Measurements from ENCODE around the gene TNFRSF4. TPM values are rescaled to one million over a fixed set of nuclear protein-coding genes. Genes with fewer than 3 reads are reported as not detected.

TNFRSF4 gene
- total RNA-seq, 2 experiments from 2014 or later = 27.6 to 28.6 TPM

GRCh38 chr1:1240822-1241587 lies 27.1 kb upstream of the TNFRSF4 start:
- H3K27ac Mint-ChIP-seq = no peak overlapping the region
- H3K27me3 ChIP-seq (ENCODE audit: control insufficient read depth in 1 of 2, insufficient read depth in 2 of 2, low read length in 2 of 2) = peaks cover 10 to 16% of the 10 kb centered on the region in 2 experiments
- DNase-seq (no peak), ATAC-seq (ENCODE audit: poor library complexity) (no peak)
- intact Hi-C loops (cut with DNase I, micrococcal nuclease) = no loop called here
- H3K27me3 Mint-ChIP-seq = no peaks in the 10 kb centered on the region
- CTCF ChIA-PET = no interaction called here
- no peaks in the 10 kb centered on the region for H3K36me3 ChIP-seq (ENCODE audit: insufficient read depth, low read length)
- no peak overlapping the region for H3K27ac ChIP-seq (ENCODE audit: low read depth in 1 of 2, low read length in 2 of 2)
- H3K4me3 Mint-ChIP-seq = no peak overlapping the region
- H3K4me1 Mint-ChIP-seq (ENCODE audit: low read depth) = no peaks in the 10 kb centered on the region
- H3K9me3 ChIP-seq (ENCODE audit: control insufficient read depth in 1 of 2, insufficient read depth in 1 of 2, low read length in 2 of 2) = peaks cover 0 to 21% of the 10 kb centered on the region in 2 experiments
- POLR2A ChIA-PET = no interaction called here
- TF ChIP-seq CTCF (IDR thresholded peaks at IDR 0.05) = no peak
- no peaks in the 10 kb centered on the region for H3K36me3 Mint-ChIP-seq (ENCODE audit: low read depth)
- peaks cover 5% of the 10 kb centered on the region for H3K4me1 ChIP-seq (ENCODE audit: insufficient read depth, low read length)
- H3K9me3 Mint-ChIP-seq = no peaks in the 10 kb centered on the region
- H3K4me3 ChIP-seq (ENCODE audit: low read length) = no peak overlapping the region

- intact Hi-C loops (cut with DNase I, micrococcal nuclease) = no loop called here
- CTCF ChIA-PET = no interaction called here
- no peak overlapping the region for H3K27ac ChIP-seq (ENCODE audit: low read depth in 1 of 2, low read length in 2 of 2)
- H3K4me3 ChIP-seq (ENCODE audit: low read length) = no peak overlapping the region
- Mint-ChIP-seq H3K27ac (no peak overlapping the region), H3K36me3 (ENCODE audit: low read depth) (no peaks in the 10 kb centered on the region), H3K27me3 (no peaks in the 10 kb centered on the region), H3K9me3 (no peaks in the 10 kb centered on the region), H3K4me3 (no peak overlapping the region), H3K4me1 (ENCODE audit: low read depth) (no peaks in the 10 kb centered on the region)
- H3K4me1 ChIP-seq (ENCODE audit: insufficient read depth, low read length) = peaks cover 5% of the 10 kb centered on the region
- H3K36me3 ChIP-seq (ENCODE audit: insufficient read depth, low read length) = no peaks in the 10 kb centered on the region
- POLR2A ChIA-PET = no interaction called here
- H3K9me3 ChIP-seq (ENCODE audit: control insufficient read depth in 1 of 2, insufficient read depth in 1 of 2, low read length in 2 of 2) = peaks cover 0 to 15% of the 10 kb centered on the region in 2 experiments
- H3K27me3 ChIP-seq (ENCODE audit: control insufficient read depth in 1 of 2, insufficient read depth in 2 of 2, low read length in 2 of 2) = peaks cover 3 to 9% of the 10 kb centered on the region in 2 experiments
- ATAC-seq (ENCODE audit: poor library complexity) = no peak
- no peak for TF ChIP-seq CTCF (IDR thresholded peaks at IDR 0.05)
- DNase-seq = no peak
Measured at GRCh38 chr1:1240348-1240732, 26.4 kb upstream of the TNFRSF4 start.

GRCh38 chr1:1239614-1240347 lies 25.8 kb upstream of the TNFRSF4 start:
- peaks cover under 1% of the 10 kb centered on the region for H3K36me3 ChIP-seq (ENCODE audit: insufficient read depth, low read length)
- no peak overlapping the region for H3K27ac Mint-ChIP-seq
- POLR2A ChIA-PET = interaction anchor here (0.6 kb wide), 1 partner anchor 113 kb away, joined by 3 read pairs; no protein-coding TSS in a partner anchor
- H3K27me3 Mint-ChIP-seq = no peaks in the 10 kb centered on the region
- no peak for TF ChIP-seq CTCF (IDR thresholded peaks at IDR 0.05)
- intact Hi-C loops (cut with DNase I, micrococcal nuclease) = no loop called here
- H3K4me1 Mint-ChIP-seq (ENCODE audit: low read depth) = no peaks in the 10 kb centered on the region
- no peaks in the 10 kb centered on the region for H3K9me3 Mint-ChIP-seq
- CTCF ChIA-PET = no interaction called here
- H3K36me3 Mint-ChIP-seq (ENCODE audit: low read depth) = no peaks in the 10 kb centered on the region
- no peak overlapping the region for H3K27ac ChIP-seq (ENCODE audit: low read depth in 1 of 2, low read length in 2 of 2)
- H3K4me3 Mint-ChIP-seq = no peak overlapping the region
- DNase-seq = no peak
- H3K9me3 ChIP-seq (ENCODE audit: control insufficient read depth in 1 of 2, insufficient read depth in 1 of 2, low read length in 2 of 2) = peaks cover 0 to 15% of the 10 kb centered on the region in 2 experiments
- H3K4me3 ChIP-seq (ENCODE audit: low read length) = no peak overlapping the region
- H3K27me3 ChIP-seq (ENCODE audit: control insufficient read depth in 1 of 2, insufficient read depth in 2 of 2, low read length in 2 of 2) = peaks cover 2 to 8% of the 10 kb centered on the region in 2 experiments
- H3K4me1 ChIP-seq (ENCODE audit: insufficient read depth, low read length) = peaks cover 5% of the 10 kb centered on the region
- ATAC-seq (ENCODE audit: poor library complexity) = no peak

All from CD4-positive, alpha-beta T cell (primary cell).